PC-3 (cell line): ENCODE measurements around the gene OR2H1. TPM values are rescaled to one million over a fixed set of nuclear protein-coding genes. Genes with fewer than 3 reads are reported as not detected.

Source experiments
- ATAC-seq: fragments of 200-7000 bp; cut with Tn5 transposase; 2 replicates; pipeline ENCODE4 v1.9.1; 2020; ENCODE audit warnings: mild to moderate bottlenecking, moderate library complexity
- BruUV-seq: library from RNA; stranded (reverse); fragments of 400-500 nt; replicated peaks from 2 replicates; lab custom pipeline; 2021; lab: Mats Ljungman, UMichigan
- CTCF ChIA-PET: fragments of 300-600 bp; sonication (Branson Sonifier 250); formaldehyde crosslinking; loops from one replicate; lab custom pipeline; 2022; ENCODE audit warnings: antibody characterized with exemption; lab: Charles Lee
- POLR2A ChIA-PET: fragments of 300-600 bp; sonication (Branson Sonifier 250); formaldehyde crosslinking; loops from one replicate; lab custom pipeline; 2022; ENCODE audit warnings: antibody characterized with exemption; ENCODE audit not compliant: unreplicated experiment; lab: Charles Lee
- DNase-seq: peaks from one replicate; pipeline ENCODE4 v3.0.0-alpha.2; 2015
- H2AFZ ChIP-seq: fragments of 300-600 bp; sonication (generic); 2 replicates; pipeline ENCODE4 v1.6.0; 2016; ENCODE audit warnings: antibody characterized with exemption, low read length
- H3F3A ChIP-seq: fragments of 300-600 bp; sonication (generic); one replicate; pipeline ENCODE4 v1.6.0; 2017; ENCODE audit warnings: antibody characterized with exemption, low read length, control low read depth, mild to moderate bottlenecking; ENCODE audit not compliant: unreplicated experiment
- H3K27ac ChIP-seq: fragments of 300-600 bp; sonication (generic); 2 replicates; pipeline ENCODE4 v1.5.1; 2016; ENCODE audit warnings: mild to moderate bottlenecking, low read length
- H3K27me3 ChIP-seq: fragments of 300-600 bp; sonication (generic); 2 replicates; pipeline ENCODE4 v1.6.1; 2016; ENCODE audit warnings: low read length, mixed read lengths
- H3K36me3 ChIP-seq: fragments of 300-600 bp; sonication (generic); 2 replicates; pipeline ENCODE4 v1.6.1; 2016; ENCODE audit warnings: low read depth, mixed run types, low read length, mixed read lengths
- H3K4me1 ChIP-seq: fragments of 300-600 bp; sonication (generic); 2 replicates; pipeline ENCODE4 v1.5.1; 2016; ENCODE audit warnings: low read length; ENCODE audit not compliant: insufficient read depth
- H3K4me2 ChIP-seq: fragments of 300-600 bp; sonication (generic); 2 replicates; pipeline ENCODE4 v1.6.0; 2016; ENCODE audit warnings: low read length
- H3K4me3 ChIP-seq: fragments of 300-600 bp; sonication (generic); 2 replicates; pipeline ENCODE4 v1.5.1; 2016; ENCODE audit warnings: mild to moderate bottlenecking, low read length, mixed read lengths
- H3K79me2 ChIP-seq: fragments of 300-600 bp; sonication (generic); 2 replicates; pipeline ENCODE4 v1.6.1; 2017; ENCODE audit warnings: low read length, mixed read lengths
- H3K9ac ChIP-seq: fragments of 300-600 bp; sonication (generic); 2 replicates; pipeline ENCODE4 v1.6.0; 2016; ENCODE audit warnings: mild to moderate bottlenecking, low read length
- H3K9me2 ChIP-seq: fragments of 300-600 bp; sonication (generic); replicated peaks from 2 replicates; pipeline ENCODE4 v1.6.1; 2016; ENCODE audit warnings: mixed run types, low read length, mixed read lengths
- H3K9me3 ChIP-seq: fragments of 300-600 bp; sonication (generic); 2 replicates; pipeline ENCODE4 v1.6.1; 2016; ENCODE audit warnings: low read length, mixed read lengths
- H4K20me1 ChIP-seq: fragments of 300-600 bp; sonication (generic); 2 replicates; pipeline ENCODE4 v1.6.1; 2016; ENCODE audit warnings: low read length, mixed read lengths
- EZH2 ChIP-seq: fragments of 300-600 bp; sonication (generic); IDR thresholded peaks from one replicate; pipeline ENCODE4 v1.6.1; 2017; ENCODE audit warnings: antibody characterized with exemption, mild to moderate bottlenecking, low read length; ENCODE audit not compliant: unreplicated experiment
- EZH2phosphoT487 ChIP-seq: fragments of 300-600 bp; sonication (generic); IDR thresholded peaks from 2 replicates; pipeline ENCODE4 v1.6.1; 2018; ENCODE audit warnings: mild to moderate bottlenecking, antibody characterized with exemption, low read length, borderline replicate concordance
- intact Hi-C: fragments of 100-400 bp; cut with micrococcal nuclease; formaldehyde crosslinking; loops from 2 replicates; pipeline ENCODE4 v1.9.0; 2023
- total RNA-seq: library from RNA; depleted of rRNA; stranded (reverse); fragments of >200 nt; gene quantifications from 2 replicates; pipeline ENCODE4 v1.2.3, GENCODE V29; 2014
- TF ChIP-seq, protein P1 (sequence below): fragments of 300-600 bp; sonication (generic); conservative IDR thresholded peaks from 2 replicates; pipeline ENCODE4 v1.5.1; 2017; ENCODE audit warnings: antibody characterized with exemption, low read depth, mild to moderate bottlenecking, low read length

OR2H1 gene
- total RNA-seq, 1 experiment from 2014 or later, result not detected

DNA sequence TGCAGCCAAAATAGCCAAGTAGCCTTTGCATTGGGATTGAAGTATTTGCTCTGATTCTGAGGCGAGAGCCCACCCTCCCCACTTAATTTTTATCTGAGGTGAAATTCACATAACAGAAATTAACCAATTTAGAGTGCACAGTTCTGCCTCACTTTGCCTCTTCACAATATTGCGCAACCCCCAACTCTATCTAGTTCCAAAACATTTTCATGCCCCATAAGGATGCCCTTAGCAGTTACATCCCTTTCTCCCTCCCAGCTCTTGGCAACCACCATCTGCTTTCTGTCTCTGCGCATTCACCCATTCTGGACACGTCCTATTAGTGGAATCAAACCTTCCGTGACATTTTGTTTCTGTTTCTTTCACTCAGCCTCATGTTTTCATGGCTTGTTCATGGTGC, 21.8 kb downstream of the OR2H1 start:
- H3K9me2 ChIP-seq, result no peaks in the 10 kb centered on the region
- no peaks in the 10 kb centered on the region for H3K9me3 ChIP-seq
- H3K9ac ChIP-seq, result no peak overlapping the region
- H4K20me1 ChIP-seq, result no peaks in the 10 kb centered on the region
- no peak for TF ChIP-seq EZH2phosphoT487
- TF ChIP-seq EZH2, result no peak
- TF ChIP-seq, protein P1, sequence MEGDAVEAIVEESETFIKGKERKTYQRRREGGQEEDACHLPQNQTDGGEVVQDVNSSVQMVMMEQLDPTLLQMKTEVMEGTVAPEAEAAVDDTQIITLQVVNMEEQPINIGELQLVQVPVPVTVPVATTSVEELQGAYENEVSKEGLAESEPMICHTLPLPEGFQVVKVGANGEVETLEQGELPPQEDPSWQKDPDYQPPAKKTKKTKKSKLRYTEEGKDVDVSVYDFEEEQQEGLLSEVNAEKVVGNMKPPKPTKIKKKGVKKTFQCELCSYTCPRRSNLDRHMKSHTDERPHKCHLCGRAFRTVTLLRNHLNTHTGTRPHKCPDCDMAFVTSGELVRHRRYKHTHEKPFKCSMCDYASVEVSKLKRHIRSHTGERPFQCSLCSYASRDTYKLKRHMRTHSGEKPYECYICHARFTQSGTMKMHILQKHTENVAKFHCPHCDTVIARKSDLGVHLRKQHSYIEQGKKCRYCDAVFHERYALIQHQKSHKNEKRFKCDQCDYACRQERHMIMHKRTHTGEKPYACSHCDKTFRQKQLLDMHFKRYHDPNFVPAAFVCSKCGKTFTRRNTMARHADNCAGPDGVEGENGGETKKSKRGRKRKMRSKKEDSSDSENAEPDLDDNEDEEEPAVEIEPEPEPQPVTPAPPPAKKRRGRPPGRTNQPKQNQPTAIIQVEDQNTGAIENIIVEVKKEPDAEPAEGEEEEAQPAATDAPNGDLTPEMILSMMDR, result no peak
- H3K27ac ChIP-seq, result no peak overlapping the region
- H3K4me1 ChIP-seq, result no peaks in the 10 kb centered on the region
- no peak for DNase-seq
- ChIA-PET POLR2A (no interaction called here), CTCF (no interaction called here)
- intact Hi-C loops, result no loop called here
- BruUV-seq, result no TSS peak
- no peaks in the 10 kb centered on the region for H3K79me2 ChIP-seq
- no peak overlapping the region for H3K4me3 ChIP-seq
- peaks cover 6% of the 10 kb centered on the region for H3K27me3 ChIP-seq
- H3K36me3 ChIP-seq, result no peaks in the 10 kb centered on the region
- H3F3A ChIP-seq, result no peaks in the 10 kb centered on the region
- no peak overlapping the region for H3K4me2 ChIP-seq
- H2AFZ ChIP-seq, result no peak overlapping the region
- no peak for ATAC-seq

DNA sequence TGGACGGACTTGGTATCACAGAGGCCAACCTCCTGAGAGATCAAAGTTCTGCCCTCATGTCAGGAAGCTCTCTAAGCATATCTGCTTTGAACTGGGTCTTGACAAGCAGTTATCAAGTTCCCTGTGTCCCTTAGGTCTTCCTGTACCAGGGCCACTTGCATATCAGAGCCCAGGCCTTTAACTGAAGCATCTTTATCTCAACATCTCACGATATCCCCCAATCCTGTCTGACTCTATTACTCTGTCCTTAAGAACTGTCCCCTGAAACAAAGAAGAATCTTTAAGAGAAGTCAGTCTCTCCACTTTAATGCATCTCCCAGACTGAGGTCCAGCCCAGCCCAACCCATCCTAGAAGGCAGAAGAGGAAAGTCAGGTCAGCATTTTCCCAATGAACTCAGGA, 22.6 kb downstream of the OR2H1 start:
- intact Hi-C loops, result no loop called here
- Histone ChIP-seq H3K4me1 (no peaks in the 10 kb centered on the region), H3K79me2 (no peaks in the 10 kb centered on the region), H2AFZ (no peak overlapping the region), H4K20me1 (no peaks in the 10 kb centered on the region), H3K27ac (no peak overlapping the region), H3K9me3 (no peaks in the 10 kb centered on the region), H3K4me3 (no peak overlapping the region), H3K4me2 (no peak overlapping the region), H3K9me2 (no peaks in the 10 kb centered on the region), H3K36me3 (no peaks in the 10 kb centered on the region), H3F3A (no peaks in the 10 kb centered on the region), H3K27me3 (peaks cover 6% of the 10 kb centered on the region), H3K9ac (no peak overlapping the region)
- TF ChIP-seq, protein P1, result no peak
- no peak for TF ChIP-seq EZH2phosphoT487
- no peak for TF ChIP-seq EZH2
- POLR2A ChIA-PET, result no interaction called here
- no TSS peak for BruUV-seq
- CTCF ChIA-PET, result no interaction called here
- DNase-seq, result no peak
- no peak for ATAC-seq

DNA sequence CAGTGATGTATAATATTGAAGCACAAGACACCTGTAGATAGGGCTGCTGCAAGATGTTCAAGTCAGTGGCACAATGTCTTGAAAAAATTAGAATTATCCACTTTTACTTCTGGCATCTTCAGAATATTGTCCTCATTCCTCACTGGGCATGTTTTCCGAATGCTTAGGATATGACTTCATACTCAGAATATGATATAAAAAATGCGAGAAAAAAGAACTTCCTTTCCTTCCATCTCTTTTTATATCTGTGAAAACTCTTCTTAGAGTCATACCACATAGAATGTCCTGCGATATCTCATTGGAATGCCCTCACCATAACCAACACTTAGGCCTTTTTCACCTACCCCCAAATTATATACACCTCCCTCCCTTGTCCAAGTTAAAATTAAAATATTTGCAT, 26.2 kb downstream of the OR2H1 start:
- TF ChIP-seq EZH2 (no peak), EZH2phosphoT487 (no peak)
- TF ChIP-seq, protein P1, result no peak
- Histone ChIP-seq H3K4me2 (no peak overlapping the region), H3K79me2 (no peaks in the 10 kb centered on the region), H2AFZ (no peak overlapping the region), H3K36me3 (no peaks in the 10 kb centered on the region), H3K27me3 (peaks cover 10% of the 10 kb centered on the region; the same call in 1 of the 2 replicates), H3K9ac (no peak overlapping the region), H4K20me1 (no peaks in the 10 kb centered on the region), H3F3A (no peaks in the 10 kb centered on the region), H3K4me3 (no peak overlapping the region), H3K4me1 (no peaks in the 10 kb centered on the region), H3K9me3 (no peaks in the 10 kb centered on the region), H3K9me2 (no peaks in the 10 kb centered on the region), H3K27ac (no peak overlapping the region)
- intact Hi-C loops, result no loop called here
- POLR2A ChIA-PET, result no interaction called here
- CTCF ChIA-PET, result no interaction called here
- no peak for ATAC-seq
- DNase-seq, result no peak
- BruUV-seq, result no TSS peak
